Measurements from ENCODE around the gene VLDLR. TPM values are rescaled to one million over a fixed set of nuclear protein-coding genes. Genes with fewer than 3 reads are reported as not detected.

The VLDLR gene
- total and polyA plus RNA-seq, 7 experiments from 2014 or later: 0.07 to 8.1 TPM; not detected in 5

DNA sequence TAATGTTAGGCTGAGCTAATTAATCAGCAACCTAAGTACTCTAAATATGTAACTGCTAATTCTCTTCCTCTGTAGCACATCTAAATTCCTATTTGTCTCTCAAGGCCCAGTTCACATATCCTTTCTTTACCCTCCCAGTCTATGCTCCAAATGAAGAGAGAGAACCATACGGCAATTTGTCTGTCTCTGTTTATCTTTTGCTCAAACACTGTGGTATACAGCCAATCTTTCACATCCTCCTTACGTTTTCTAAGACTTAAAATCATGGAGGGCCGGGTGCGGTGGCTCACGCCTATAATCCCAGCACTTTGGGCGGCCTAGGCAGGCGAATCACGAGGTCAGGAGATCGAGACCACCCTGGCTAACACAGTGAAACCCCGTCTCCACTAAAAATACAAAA lies 15.8 kb downstream of the VLDLR start:
- Mint-ChIP-seq H3K27ac (no peak overlapping the region), H3K4me3 (no peak overlapping the region)
- POLR2A ChIA-PET: no interaction called here

DNA sequence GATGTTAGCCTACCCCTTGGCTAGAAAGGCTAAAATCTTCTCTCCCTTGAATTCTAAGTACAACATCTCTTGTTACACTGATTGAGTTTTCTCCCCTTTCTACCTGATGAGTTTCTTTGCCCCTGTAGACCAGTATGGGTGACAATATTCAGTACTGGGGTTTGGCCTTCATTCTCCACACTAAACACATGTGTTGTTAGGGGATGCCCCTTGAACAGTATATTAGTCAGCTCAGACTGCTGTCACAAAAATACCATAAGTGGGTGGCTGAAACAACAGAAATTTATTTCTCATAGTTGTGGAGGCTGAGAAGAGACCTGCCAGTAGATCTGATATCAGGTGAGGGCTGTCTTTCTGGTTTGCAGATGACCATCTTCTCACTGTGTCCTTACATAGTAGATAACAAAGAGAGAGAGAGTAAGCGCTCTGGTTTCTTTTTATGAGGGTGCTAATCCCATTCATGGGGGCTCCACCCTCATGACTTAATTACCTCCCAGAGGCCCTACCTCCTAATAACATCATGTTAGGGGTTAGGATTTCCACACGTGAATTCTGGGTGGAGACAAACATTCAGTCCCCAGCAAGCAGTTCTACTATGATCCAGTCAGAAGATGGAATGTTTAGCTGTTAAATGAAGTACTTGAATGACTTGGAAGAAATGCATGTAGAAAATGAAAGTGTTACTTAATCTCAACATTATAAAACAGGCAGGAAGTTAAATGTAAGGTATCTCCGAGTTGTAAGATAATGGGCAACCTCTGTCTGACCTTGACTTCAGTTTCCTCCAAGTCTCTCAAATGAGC lies 17.5 kb downstream of the VLDLR start:
- peaks cover 0 to 16% (median 0%) of the 10 kb centered on the region in 7 donors for H3K4me1 Mint-ChIP-seq
- H3K27ac Mint-ChIP-seq: no peak overlapping the region
- H3K36me3 ChIP-seq (ENCODE audit: control insufficient read depth in 2 of 3, insufficient read depth in 3 of 3, low read length in 3 of 3): no peaks in the 10 kb centered on the region
- no peak for DNase-seq
- H3K9me3 Mint-ChIP-seq: peaks cover 0 to 9% (median 3%) of the 10 kb centered on the region in 11 donors
- no peak for ATAC-seq
- intact Hi-C loops (cut with micrococcal nuclease): no loop called here
- peaks cover 0 to 12% (median 9%) of the 10 kb centered on the region in 5 donors for H3K27me3 Mint-ChIP-seq
- H3K27ac ChIP-seq (ENCODE audit: low read depth, low read length): no peak overlapping the region
- no peaks in the 10 kb centered on the region for H3K9me3 ChIP-seq (ENCODE audit: control insufficient read depth in 2 of 3, low read length in 3 of 3)
- ChIA-PET CTCF (no interaction called here), POLR2A (no interaction called here)
- H3K36me3 Mint-ChIP-seq: peaks cover 0 to 49% (median 0%) of the 10 kb centered on the region in 5 donors
- H3K4me3 Mint-ChIP-seq: no peak overlapping the region
- H3K4me3 ChIP-seq (ENCODE audit: low read length): no peak overlapping the region
- no peaks in the 10 kb centered on the region for H3K27me3 ChIP-seq (ENCODE audit: control insufficient read depth in 2 of 2, insufficient read depth in 2 of 2, low read length in 2 of 2)
- no peaks in the 10 kb centered on the region for H3K4me1 ChIP-seq (ENCODE audit: control insufficient read depth in 2 of 2, insufficient read depth in 2 of 2, low read length in 2 of 2)

More for the DNA sequence above, 15.8 kb downstream of the VLDLR start:
- Mint-ChIP-seq H3K27me3 (peaks cover 0 to 14% (median 9%) of the 10 kb centered on the region in 5 donors), H3K36me3 (peaks cover 0 to 36% (median 0%) of the 10 kb centered on the region in 5 donors), H3K9me3 (peaks cover 0 to 5% (median 0%) of the 10 kb centered on the region in 11 donors), H3K4me1 (peaks cover 0 to 16% (median 0%) of the 10 kb centered on the region in 7 donors)
- H3K36me3 ChIP-seq (ENCODE audit: control insufficient read depth in 2 of 3, insufficient read depth in 3 of 3, low read length in 3 of 3): no peaks in the 10 kb centered on the region
- no peak for ATAC-seq
- DNase-seq: no peak
- no peak overlapping the region for H3K27ac ChIP-seq (ENCODE audit: low read depth, low read length)
- H3K27me3 ChIP-seq (ENCODE audit: control insufficient read depth in 2 of 2, insufficient read depth in 2 of 2, low read length in 2 of 2): no peaks in the 10 kb centered on the region
- H3K4me1 ChIP-seq (ENCODE audit: control insufficient read depth in 2 of 2, insufficient read depth in 2 of 2, low read length in 2 of 2): no peaks in the 10 kb centered on the region
- no peak overlapping the region for H3K4me3 ChIP-seq (ENCODE audit: low read length)
- intact Hi-C loops (cut with micrococcal nuclease): no loop called here
- H3K9me3 ChIP-seq (ENCODE audit: control insufficient read depth in 2 of 3, low read length in 3 of 3): no peaks in the 10 kb centered on the region
- CTCF ChIA-PET: no interaction called here

- intact Hi-C loops (cut with micrococcal nuclease): no loop called here
- peaks cover 0 to 7% (median 4%) of the 10 kb centered on the region in 5 donors for H3K27me3 Mint-ChIP-seq
- H3K4me3 ChIP-seq (ENCODE audit: low read length): no peak overlapping the region
- no peak overlapping the region for H3K4me3 Mint-ChIP-seq
- peak overlapping the region in 1 of 9 donors; percentile 4 for H3K27ac Mint-ChIP-seq
- H3K36me3 ChIP-seq (ENCODE audit: control insufficient read depth in 2 of 3, insufficient read depth in 3 of 3, low read length in 3 of 3): no peaks in the 10 kb centered on the region
- H3K36me3 Mint-ChIP-seq: peaks cover 0 to 51% (median 0%) of the 10 kb centered on the region in 5 donors
- H3K27ac ChIP-seq (ENCODE audit: low read depth, low read length): no peak overlapping the region
- no peaks in the 10 kb centered on the region for H3K27me3 ChIP-seq (ENCODE audit: control insufficient read depth in 2 of 2, insufficient read depth in 2 of 2, low read length in 2 of 2)
- DNase-seq (no peak), ATAC-seq (no peak)
- peaks cover 0 to 11% (median 0%) of the 10 kb centered on the region in 7 donors for H3K4me1 Mint-ChIP-seq
- H3K4me1 ChIP-seq (ENCODE audit: control insufficient read depth in 2 of 2, insufficient read depth in 2 of 2, low read length in 2 of 2): no peaks in the 10 kb centered on the region
- H3K9me3 ChIP-seq (ENCODE audit: control insufficient read depth in 2 of 3, low read length in 3 of 3): no peaks in the 10 kb centered on the region
- CTCF ChIA-PET: no interaction called here
- H3K9me3 Mint-ChIP-seq: peaks cover 0 to 9% (median 3%) of the 10 kb centered on the region in 11 donors
- POLR2A ChIA-PET: no interaction called here
Observed at GRCh38 chr9:2639786-2640185, 18.2 kb downstream of the VLDLR start.

GRCh38 chr9:2640570-2640969 lies 19.0 kb downstream of the VLDLR start:
- DNase-seq: no peak
- Mint-ChIP-seq H3K36me3 (peaks cover 0 to 54% (median 0%) of the 10 kb centered on the region in 5 donors), H3K4me3 (no peak overlapping the region), H3K27me3 (peaks cover 0 to 5% (median 2%) of the 10 kb centered on the region in 5 donors), H3K9me3 (peaks cover 0 to 9% (median 3%) of the 10 kb centered on the region in 11 donors), H3K27ac (no peak overlapping the region), H3K4me1 (peaks cover 0 to 11% (median 0%) of the 10 kb centered on the region in 7 donors)
- Histone ChIP-seq H3K4me1 (ENCODE audit: control insufficient read depth in 2 of 2, insufficient read depth in 2 of 2, low read length in 2 of 2) (no peaks in the 10 kb centered on the region), H3K4me3 (ENCODE audit: low read length) (no peak overlapping the region), H3K36me3 (ENCODE audit: control insufficient read depth in 2 of 3, insufficient read depth in 3 of 3, low read length in 3 of 3) (no peaks in the 10 kb centered on the region), H3K27me3 (ENCODE audit: control insufficient read depth in 2 of 2, insufficient read depth in 2 of 2, low read length in 2 of 2) (no peaks in the 10 kb centered on the region), H3K27ac (ENCODE audit: low read depth, low read length) (no peak overlapping the region), H3K9me3 (ENCODE audit: control insufficient read depth in 2 of 3, low read length in 3 of 3) (no peaks in the 10 kb centered on the region)
- ChIA-PET CTCF (no interaction called here), POLR2A (no interaction called here)
- intact Hi-C loops (cut with micrococcal nuclease): no loop called here
- no peak for ATAC-seq

DNA sequence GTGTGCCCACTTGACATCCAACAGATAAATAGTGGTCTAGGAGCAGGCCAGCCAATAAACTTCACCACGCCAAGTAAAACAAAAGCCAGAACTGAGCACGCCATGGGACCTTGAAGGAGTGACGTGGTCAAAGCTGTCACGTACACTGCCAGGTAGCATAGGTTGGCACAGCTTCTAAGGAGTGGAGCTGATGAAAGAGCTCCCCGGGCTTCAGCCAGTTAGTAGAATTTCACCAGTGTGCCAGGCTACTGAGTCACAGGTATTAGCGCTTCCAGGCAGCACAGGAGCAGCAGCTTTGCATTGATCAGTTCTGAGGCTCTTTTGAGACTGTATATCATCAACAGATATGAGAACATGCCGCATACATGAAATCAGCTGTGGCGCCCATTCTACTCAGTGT lies 19.4 kb downstream of the VLDLR start:
- Mint-ChIP-seq H3K9me3 (peaks cover 0 to 9% (median 3%) of the 10 kb centered on the region in 11 donors), H3K27me3 (peaks cover 0 to 5% (median 0%) of the 10 kb centered on the region in 5 donors), H3K36me3 (peaks cover 0 to 55% (median 0%) of the 10 kb centered on the region in 5 donors), H3K4me3 (no peak overlapping the region), H3K27ac (no peak overlapping the region), H3K4me1 (peaks cover 0 to 11% (median 0%) of the 10 kb centered on the region in 7 donors)
- no peak overlapping the region for H3K27ac ChIP-seq (ENCODE audit: low read depth, low read length)
- intact Hi-C loops (cut with micrococcal nuclease): no loop called here
- H3K27me3 ChIP-seq (ENCODE audit: control insufficient read depth in 2 of 2, insufficient read depth in 2 of 2, low read length in 2 of 2): no peaks in the 10 kb centered on the region
- POLR2A ChIA-PET: interaction anchor here (0.9 kb wide), 1 partner anchor 173 kb away, joined by 3 read pairs; no protein-coding TSS in a partner anchor
- H3K4me1 ChIP-seq (ENCODE audit: control insufficient read depth in 2 of 2, insufficient read depth in 2 of 2, low read length in 2 of 2): no peaks in the 10 kb centered on the region
- DNase-seq: no peak
- H3K4me3 ChIP-seq (ENCODE audit: low read length): no peak overlapping the region
- ATAC-seq: no peak
- H3K36me3 ChIP-seq (ENCODE audit: control insufficient read depth in 2 of 3, insufficient read depth in 3 of 3, low read length in 3 of 3): no peaks in the 10 kb centered on the region
- H3K9me3 ChIP-seq (ENCODE audit: control insufficient read depth in 2 of 3, low read length in 3 of 3): no peaks in the 10 kb centered on the region
- CTCF ChIA-PET: no interaction called here

DNA sequence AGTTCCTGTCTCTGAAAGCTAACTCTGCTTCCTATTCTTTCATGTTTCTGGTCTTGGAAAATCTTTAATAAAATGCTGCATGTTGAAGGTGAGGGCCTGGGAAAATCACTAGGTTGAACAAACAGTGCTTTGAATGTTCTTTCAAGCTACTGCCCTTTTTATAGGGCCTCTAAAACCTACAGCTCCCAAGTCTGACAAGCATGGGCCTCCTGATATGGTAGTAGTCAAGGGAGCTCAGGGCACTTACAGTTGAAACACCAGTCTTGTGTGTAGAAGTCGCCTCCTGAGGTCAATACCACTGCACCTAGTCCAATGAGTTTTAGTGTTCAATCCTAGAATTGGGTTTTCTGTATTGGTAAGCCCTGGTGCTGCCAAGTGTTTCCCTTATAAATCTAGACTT lies 20.5 kb downstream of the VLDLR start:
- Histone ChIP-seq H3K4me1 (ENCODE audit: control insufficient read depth in 2 of 2, insufficient read depth in 2 of 2, low read length in 2 of 2) (no peaks in the 10 kb centered on the region), H3K27ac (ENCODE audit: low read depth, low read length) (no peak overlapping the region), H3K9me3 (ENCODE audit: control insufficient read depth in 2 of 3, low read length in 3 of 3) (no peaks in the 10 kb centered on the region), H3K27me3 (ENCODE audit: control insufficient read depth in 2 of 2, insufficient read depth in 2 of 2, low read length in 2 of 2) (no peaks in the 10 kb centered on the region), H3K36me3 (ENCODE audit: control insufficient read depth in 2 of 3, insufficient read depth in 3 of 3, low read length in 3 of 3) (no peaks in the 10 kb centered on the region), H3K4me3 (ENCODE audit: low read length) (no peak overlapping the region)
- H3K4me1 Mint-ChIP-seq: peaks cover 0 to 11% (median 0%) of the 10 kb centered on the region in 7 donors
- H3K27me3 Mint-ChIP-seq: peaks cover 0 to 5% (median 0%) of the 10 kb centered on the region in 5 donors
- H3K9me3 Mint-ChIP-seq: peaks cover 0 to 9% (median 3%) of the 10 kb centered on the region in 11 donors
- intact Hi-C loops (cut with micrococcal nuclease): no loop called here
- DNase-seq (no peak), ATAC-seq (no peak)
- CTCF ChIA-PET: no interaction called here
- POLR2A ChIA-PET: interaction anchor here (0.9 kb wide), 1 partner anchor 174 kb away, joined by 3 read pairs; no protein-coding TSS in a partner anchor
- peaks cover 0 to 55% (median 0%) of the 10 kb centered on the region in 5 donors for H3K36me3 Mint-ChIP-seq
- H3K4me3 Mint-ChIP-seq: no peak overlapping the region
- no peak overlapping the region for H3K27ac Mint-ChIP-seq
